ENCODE measurements around the gene XG. TPM values are rescaled to one million over a fixed set of nuclear protein-coding genes. Genes with fewer than 3 reads are reported as not detected.
"Not testable (repeated sequence)": the region's sequence is repeated elsewhere in the genome, so short reads cannot be mapped to it uniquely, and the experiment has no call there.

Gene XG
- total and polyA plus RNA-seq, 2 donors (not counting 1 experiment from before 2014, with no cell fraction given), result 3.6 to 4.1 TPM

GRCh38 chrX:2801223-2801622 is 49.4 kb downstream of the XG start:
- Histone ChIP-seq H3K4me2 (ENCODE audit: extremely low read depth, insufficient read depth, low read length) (no peak overlapping the region), H2AFZ (ENCODE audit: low read length) (no peak overlapping the region), H3K27me3 (ENCODE audit: control insufficient read depth, insufficient read depth, low read length) (no peaks in the 10 kb centered on the region), H3K9me3 (ENCODE audit: control insufficient read depth, insufficient read depth, low read depth, low read length) (no peaks in the 10 kb centered on the region), H4K20me1 (ENCODE audit: control insufficient read depth, extremely low read depth, insufficient read depth, low read length) (no peaks in the 10 kb centered on the region), H3K36me3 (ENCODE audit: control insufficient read depth, insufficient read depth, low read length) (no peaks in the 10 kb centered on the region), H3K4me3 (replicated peaks in 1 of 4; ENCODE audit: control extremely low read depth in 1 of 4, insufficient read depth in 1 of 4, low read depth in 3 of 4, low read length in 4 of 4) (no peak overlapping the region), H3K27ac (ENCODE audit: insufficient read depth, low read length) (no peak overlapping the region), H3K9ac (ENCODE audit: insufficient read depth, low read length) (no peak overlapping the region), H3K4me1 (ENCODE audit: control insufficient read depth, extremely low read depth, insufficient read depth, low read length) (no peaks in the 10 kb centered on the region), H3K79me2 (ENCODE audit: control insufficient read depth, insufficient read depth, low read length) (no peaks in the 10 kb centered on the region)
- TF ChIP-seq EZH2 (IDR thresholded peaks at IDR 0.05; ENCODE audit: low read length, missing control alignments) (no peak), CTCF (conservative IDR thresholded peaks at IDR 0.05 in 1 of 2, IDR thresholded peaks at IDR 0.05 in 1 of 2; ENCODE audit: low read depth in 1 of 2, low read length in 2 of 2) (no peak)
- DNase-seq (ENCODE audit: low read depth in 2 of 2), result no peak

- not testable (repeated sequence) for H3K27me3 ChIP-seq (ENCODE audit: control insufficient read depth, insufficient read depth, low read length); H3K79me2 ChIP-seq (ENCODE audit: control insufficient read depth, insufficient read depth, low read length); H3K4me2 ChIP-seq (ENCODE audit: extremely low read depth, insufficient read depth, low read length); H3K4me3 ChIP-seq (replicated peaks in 1 of 4; ENCODE audit: control extremely low read depth in 1 of 4, insufficient read depth in 1 of 4, low read depth in 3 of 4, low read length in 4 of 4); H3K27ac ChIP-seq (ENCODE audit: insufficient read depth, low read length); H3K36me3 ChIP-seq (ENCODE audit: control insufficient read depth, insufficient read depth, low read length); H4K20me1 ChIP-seq (ENCODE audit: control insufficient read depth, extremely low read depth, insufficient read depth, low read length); H3K9me3 ChIP-seq (ENCODE audit: control insufficient read depth, insufficient read depth, low read depth, low read length); H3K9ac ChIP-seq (ENCODE audit: insufficient read depth, low read length); H2AFZ ChIP-seq (ENCODE audit: low read length); H3K4me1 ChIP-seq (ENCODE audit: control insufficient read depth, extremely low read depth, insufficient read depth, low read length)
- DNase-seq (ENCODE audit: low read depth in 2 of 2), result peak in 1 of 2 donors; percentile 56
These were observed 50.7 kb downstream of the XG start for GRCh38 chrX:2802376-2803090.

- H3K9me3 ChIP-seq (ENCODE audit: control insufficient read depth, insufficient read depth, low read depth, low read length); H3K9ac ChIP-seq (ENCODE audit: insufficient read depth, low read length); H3K36me3 ChIP-seq (ENCODE audit: control insufficient read depth, insufficient read depth, low read length); H3K4me1 ChIP-seq (ENCODE audit: control insufficient read depth, extremely low read depth, insufficient read depth, low read length); H2AFZ ChIP-seq (ENCODE audit: low read length); H4K20me1 ChIP-seq (ENCODE audit: control insufficient read depth, extremely low read depth, insufficient read depth, low read length); H3K4me2 ChIP-seq (ENCODE audit: extremely low read depth, insufficient read depth, low read length); H3K79me2 ChIP-seq (ENCODE audit: control insufficient read depth, insufficient read depth, low read length); DNase-seq (ENCODE audit: low read depth in 2 of 2); H3K27ac ChIP-seq (ENCODE audit: insufficient read depth, low read length); H3K27me3 ChIP-seq (ENCODE audit: control insufficient read depth, insufficient read depth, low read length); H3K4me3 ChIP-seq (replicated peaks in 1 of 4; ENCODE audit: control extremely low read depth in 1 of 4, insufficient read depth in 1 of 4, low read depth in 3 of 4, low read length in 4 of 4): not testable (repeated sequence)
These were observed 51.6 kb downstream of the XG start for GRCh38 chrX:2803486-2803885.

- H4K20me1 ChIP-seq (ENCODE audit: control insufficient read depth, extremely low read depth, insufficient read depth, low read length); H3K36me3 ChIP-seq (ENCODE audit: control insufficient read depth, insufficient read depth, low read length); H3K79me2 ChIP-seq (ENCODE audit: control insufficient read depth, insufficient read depth, low read length); H3K4me1 ChIP-seq (ENCODE audit: control insufficient read depth, extremely low read depth, insufficient read depth, low read length); H3K4me2 ChIP-seq (ENCODE audit: extremely low read depth, insufficient read depth, low read length); H3K9me3 ChIP-seq (ENCODE audit: control insufficient read depth, insufficient read depth, low read depth, low read length); H3K4me3 ChIP-seq (replicated peaks in 1 of 4; ENCODE audit: control extremely low read depth in 1 of 4, insufficient read depth in 1 of 4, low read depth in 3 of 4, low read length in 4 of 4); H2AFZ ChIP-seq (ENCODE audit: low read length); H3K27me3 ChIP-seq (ENCODE audit: control insufficient read depth, insufficient read depth, low read length); H3K9ac ChIP-seq (ENCODE audit: insufficient read depth, low read length); H3K27ac ChIP-seq (ENCODE audit: insufficient read depth, low read length): not testable (repeated sequence)
- peak in 1 of 2 donors; percentile 54 for DNase-seq (ENCODE audit: low read depth in 2 of 2)
These were observed 52.4 kb downstream of the XG start for GRCh38 chrX:2804106-2804843.

- H3K4me3 ChIP-seq (replicated peaks in 1 of 4; ENCODE audit: control extremely low read depth in 1 of 4, insufficient read depth in 1 of 4, low read depth in 3 of 4, low read length in 4 of 4); H4K20me1 ChIP-seq (ENCODE audit: control insufficient read depth, extremely low read depth, insufficient read depth, low read length); H3K27me3 ChIP-seq (ENCODE audit: control insufficient read depth, insufficient read depth, low read length); H3K36me3 ChIP-seq (ENCODE audit: control insufficient read depth, insufficient read depth, low read length); H3K9me3 ChIP-seq (ENCODE audit: control insufficient read depth, insufficient read depth, low read depth, low read length); H3K4me2 ChIP-seq (ENCODE audit: extremely low read depth, insufficient read depth, low read length); H3K27ac ChIP-seq (ENCODE audit: insufficient read depth, low read length); H3K9ac ChIP-seq (ENCODE audit: insufficient read depth, low read length); H3K4me1 ChIP-seq (ENCODE audit: control insufficient read depth, extremely low read depth, insufficient read depth, low read length); H2AFZ ChIP-seq (ENCODE audit: low read length); H3K79me2 ChIP-seq (ENCODE audit: control insufficient read depth, insufficient read depth, low read length): not testable (repeated sequence)
- DNase-seq (ENCODE audit: low read depth in 2 of 2), result peak in 1 of 2 donors; percentile 79
These were observed 53.0 kb downstream of the XG start for GRCh38 chrX:2804858-2805257.

All from fibroblast of lung (primary cell).